Fibroblast of lung (primary cell): ENCODE results near the gene NDUFAF7. TPM values are rescaled to one million over a fixed set of nuclear protein-coding genes. Genes with fewer than 3 reads are reported as not detected.

ENCODE experiments used
- DNase-seq, 2 donors: peaks; one replicate each; pipeline versions ENCODE4 v3.0.0 to v3.0.0-alpha.2; 2010; ENCODE audit warnings: low read depth in 2 of 2
- H2AFZ ChIP-seq: 2 replicates; pipeline ENCODE4 v1.5.1; 2012; ENCODE audit warnings: low read length, control low read depth, inconsistent platforms
- H3K27ac ChIP-seq: 2 replicates; pipeline ENCODE4 v1.5.1; 2011; ENCODE audit warnings: low read length, control low read depth; ENCODE audit not compliant: insufficient read depth
- H3K27me3 ChIP-seq: 2 replicates; pipeline ENCODE4 v1.5.1; 2011; ENCODE audit warnings: mild to moderate bottlenecking, low read length; ENCODE audit not compliant: control insufficient read depth, insufficient read depth
- H3K36me3 ChIP-seq: 2 replicates; pipeline ENCODE4 v1.5.1; 2011; ENCODE audit warnings: low read length; ENCODE audit not compliant: control insufficient read depth, insufficient read depth
- H3K4me1 ChIP-seq: 2 replicates; pipeline ENCODE4 v1.5.1; 2011; ENCODE audit warnings: low read length; ENCODE audit not compliant: control insufficient read depth, insufficient read depth; ENCODE audit errors: extremely low read depth
- H3K4me2 ChIP-seq: 2 replicates; pipeline ENCODE4 v1.5.1; 2011; ENCODE audit warnings: low read length, control low read depth; ENCODE audit not compliant: insufficient read depth; ENCODE audit errors: extremely low read depth
- H3K4me3 ChIP-seq, 4 experiments: fragments of 200-600 bp in 1 of 4; sonication (generic) in 1 of 4; replicated peaks in 1 of 4; 2 replicates each; pipeline ENCODE4 v1.5.1; 2011 to 2016; ENCODE audit warnings: low read length in 4 of 4, low read depth in 3 of 4, mild to moderate bottlenecking in 3 of 4, control low read depth in 2 of 4, inconsistent platforms in 1 of 4, mixed read lengths in 1 of 4; ENCODE audit not compliant: insufficient read depth in 1 of 4; ENCODE audit errors: control extremely low read depth in 1 of 4
- H3K79me2 ChIP-seq: 2 replicates; pipeline ENCODE4 v1.5.1; 2012; ENCODE audit warnings: mild to moderate bottlenecking, low read length, inconsistent platforms; ENCODE audit not compliant: control insufficient read depth, insufficient read depth
- H3K9ac ChIP-seq: 2 replicates; pipeline ENCODE4 v1.5.1; 2011; ENCODE audit warnings: mild to moderate bottlenecking, low read length, control low read depth; ENCODE audit not compliant: insufficient read depth
- H3K9me3 ChIP-seq: 2 replicates; pipeline ENCODE4 v1.5.1; 2012; ENCODE audit warnings: low read depth, low read length; ENCODE audit not compliant: control insufficient read depth, insufficient read depth
- H4K20me1 ChIP-seq: 2 replicates; pipeline ENCODE4 v1.5.1; 2011; ENCODE audit warnings: low read length; ENCODE audit not compliant: control insufficient read depth, insufficient read depth; ENCODE audit errors: extremely low read depth
- EZH2 ChIP-seq: IDR thresholded peaks from 2 replicates; pipeline ENCODE4 v1.5.1; 2012; ENCODE audit warnings: low read length, control low read depth, mild to moderate bottlenecking; ENCODE audit errors: missing control alignments
- polyA plus RNA-seq, 2 donors: library from polyadenylated mRNA; depleted of rRNA in 1 of 2; stranded (reverse) in 1 of 2; unstranded in 1 of 2; fragments of >200 nt; gene quantifications; 2 replicates each; pipeline ENCODE4 v1.2.1, GENCODE V29; 2011 to 2012; ENCODE audit warnings: missing spikeins in 1 of 2
- total RNA-seq: library from RNA; depleted of rRNA; stranded (reverse); fragments of >200 nt; gene quantifications from 2 replicates; pipeline ENCODE4 v1.2.1, GENCODE V29; 2014
- TF ChIP-seq, protein P1 (sequence below), 2 donors: IDR thresholded peaks in 1 of 2; conservative IDR thresholded peaks in 1 of 2; 1 replicate in 1 of 2; 2 replicates in 1 of 2; pipeline ENCODE4 v1.5.1; 2011 to 2012; ENCODE audit warnings: low read length in 2 of 2, control low read depth in 1 of 2, inconsistent platforms in 1 of 2, low read depth in 1 of 2, mild to moderate bottlenecking in 1 of 2

NDUFAF7 gene
- total and polyA plus RNA-seq, 2 donors (not counting 1 experiment from before 2014, with no cell fraction given), result 16.8 to 18.7 TPM

DNA sequence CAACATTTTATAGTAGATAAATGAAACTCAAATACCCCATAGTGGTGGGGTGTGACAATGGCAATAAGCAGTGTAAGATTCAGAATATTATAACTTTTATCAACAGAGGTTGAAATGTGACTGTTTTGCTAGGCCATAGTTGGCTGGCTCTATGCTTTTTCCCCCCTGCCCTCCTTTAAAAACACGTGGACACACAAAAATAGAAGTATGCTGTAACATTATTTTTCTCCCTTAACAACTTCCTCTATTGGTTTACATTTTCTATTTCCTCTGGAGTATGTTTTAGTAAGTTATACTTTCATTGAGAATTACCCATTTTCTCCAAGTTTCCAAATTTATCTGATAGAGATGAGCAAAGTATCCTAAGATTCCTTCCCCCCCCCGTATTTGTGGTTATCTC, 31.1 kb downstream of the NDUFAF7 start:
- Histone ChIP-seq H3K79me2 (no peaks in the 10 kb centered on the region), H3K36me3 (no peaks in the 10 kb centered on the region), H3K4me2 (no peak overlapping the region), H3K27me3 (no peaks in the 10 kb centered on the region), H4K20me1 (no peaks in the 10 kb centered on the region), H2AFZ (no peak overlapping the region), H3K9ac (no peak overlapping the region), H3K4me3 (no peak overlapping the region), H3K27ac (no peak overlapping the region), H3K9me3 (no peaks in the 10 kb centered on the region), H3K4me1 (no peaks in the 10 kb centered on the region)
- TF ChIP-seq, protein P1, sequence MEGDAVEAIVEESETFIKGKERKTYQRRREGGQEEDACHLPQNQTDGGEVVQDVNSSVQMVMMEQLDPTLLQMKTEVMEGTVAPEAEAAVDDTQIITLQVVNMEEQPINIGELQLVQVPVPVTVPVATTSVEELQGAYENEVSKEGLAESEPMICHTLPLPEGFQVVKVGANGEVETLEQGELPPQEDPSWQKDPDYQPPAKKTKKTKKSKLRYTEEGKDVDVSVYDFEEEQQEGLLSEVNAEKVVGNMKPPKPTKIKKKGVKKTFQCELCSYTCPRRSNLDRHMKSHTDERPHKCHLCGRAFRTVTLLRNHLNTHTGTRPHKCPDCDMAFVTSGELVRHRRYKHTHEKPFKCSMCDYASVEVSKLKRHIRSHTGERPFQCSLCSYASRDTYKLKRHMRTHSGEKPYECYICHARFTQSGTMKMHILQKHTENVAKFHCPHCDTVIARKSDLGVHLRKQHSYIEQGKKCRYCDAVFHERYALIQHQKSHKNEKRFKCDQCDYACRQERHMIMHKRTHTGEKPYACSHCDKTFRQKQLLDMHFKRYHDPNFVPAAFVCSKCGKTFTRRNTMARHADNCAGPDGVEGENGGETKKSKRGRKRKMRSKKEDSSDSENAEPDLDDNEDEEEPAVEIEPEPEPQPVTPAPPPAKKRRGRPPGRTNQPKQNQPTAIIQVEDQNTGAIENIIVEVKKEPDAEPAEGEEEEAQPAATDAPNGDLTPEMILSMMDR (conservative IDR thresholded peaks at IDR 0.05 in 1 of 2, IDR thresholded peaks at IDR 0.05 in 1 of 2; ENCODE audit: low read depth in 1 of 2, low read length in 2 of 2), result no peak
- no peak for TF ChIP-seq EZH2
- DNase-seq, result no peak

DNA sequence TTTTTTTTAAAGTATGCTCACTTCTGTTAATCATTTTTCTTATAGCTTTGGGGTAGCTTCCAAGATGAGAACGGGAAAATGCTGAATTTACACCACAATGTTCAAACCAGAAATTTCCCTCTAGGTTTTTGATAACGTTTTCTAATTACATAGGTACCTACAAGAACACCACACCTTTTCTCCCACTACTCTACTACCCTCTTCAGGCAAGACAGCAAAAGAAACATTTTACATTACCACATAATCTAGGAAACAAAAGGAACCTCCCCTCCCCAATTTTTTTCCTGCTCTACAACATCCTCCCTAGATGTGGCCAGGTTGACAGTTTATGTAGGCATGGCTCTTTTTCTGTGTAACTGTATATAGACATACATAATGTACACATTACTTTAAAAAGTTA, 32.4 kb downstream of the NDUFAF7 start:
- Histone ChIP-seq H3K27me3 (no peaks in the 10 kb centered on the region), H3K36me3 (no peaks in the 10 kb centered on the region), H3K9me3 (no peaks in the 10 kb centered on the region), H2AFZ (no peak overlapping the region), H3K4me2 (no peak overlapping the region), H3K79me2 (no peaks in the 10 kb centered on the region), H3K27ac (no peak overlapping the region), H3K4me3 (no peak overlapping the region), H3K4me1 (no peaks in the 10 kb centered on the region), H4K20me1 (no peaks in the 10 kb centered on the region), H3K9ac (no peak overlapping the region)
- TF ChIP-seq, protein P1 (conservative IDR thresholded peaks at IDR 0.05 in 1 of 2, IDR thresholded peaks at IDR 0.05 in 1 of 2; ENCODE audit: low read depth in 1 of 2, low read length in 2 of 2), result no peak
- no peak for TF ChIP-seq EZH2
- DNase-seq, result no peak

DNA sequence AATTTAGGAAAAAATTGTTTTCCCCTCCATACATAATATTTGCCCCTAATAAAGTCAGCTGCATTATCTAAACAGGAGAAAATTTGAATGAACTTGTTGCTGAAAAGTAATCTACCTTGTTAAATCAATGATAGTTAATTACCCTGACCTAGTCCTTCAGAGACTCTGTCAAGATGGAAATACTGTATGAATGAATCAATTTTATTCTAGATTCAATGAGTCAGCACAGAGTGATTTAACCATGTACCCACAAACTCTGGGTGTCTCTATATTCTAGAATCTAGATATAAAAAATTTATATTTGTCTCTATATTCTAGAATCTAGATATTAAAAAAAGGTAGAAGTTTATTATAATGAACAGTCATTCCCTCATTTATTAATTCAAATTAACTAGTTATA, 36.2 kb downstream of the NDUFAF7 start:
- no peak overlapping the region for H3K4me2 ChIP-seq
- H3K27ac ChIP-seq, result no peak overlapping the region
- no peak overlapping the region for H3K4me3 ChIP-seq
- H3K9me3 ChIP-seq, result no peaks in the 10 kb centered on the region
- H3K9ac ChIP-seq, result no peak overlapping the region
- DNase-seq, result no peak
- H3K27me3 ChIP-seq, result no peaks in the 10 kb centered on the region
- no peak overlapping the region for H2AFZ ChIP-seq
- no peaks in the 10 kb centered on the region for H3K79me2 ChIP-seq
- no peak for TF ChIP-seq EZH2
- TF ChIP-seq, protein P1 (conservative IDR thresholded peaks at IDR 0.05 in 1 of 2, IDR thresholded peaks at IDR 0.05 in 1 of 2; ENCODE audit: low read depth in 1 of 2, low read length in 2 of 2), result no peak
- H3K4me1 ChIP-seq, result no peaks in the 10 kb centered on the region
- no peaks in the 10 kb centered on the region for H3K36me3 ChIP-seq
- no peaks in the 10 kb centered on the region for H4K20me1 ChIP-seq
